Rectal smooth muscle tissue (tissue), 1 donor: ENCODE measurements around the gene CAMK2N1.

ENCODE experiments used
- H3K27ac ChIP-seq: one replicate; pipeline ENCODE4 v1.7.0; 2013; ENCODE audit warnings: low read depth, low read length, inconsistent platforms
- H3K27me3 ChIP-seq: one replicate; pipeline ENCODE4 v1.7.0; 2013; ENCODE audit warnings: low read length; ENCODE audit not compliant: control insufficient read depth, insufficient read depth
- H3K36me3 ChIP-seq: one replicate; pipeline ENCODE4 v1.7.0; 2013; ENCODE audit warnings: low read length; ENCODE audit not compliant: control insufficient read depth, insufficient read depth
- H3K4me1 ChIP-seq: one replicate; pipeline ENCODE4 v1.7.0; 2013; ENCODE audit warnings: low read length; ENCODE audit not compliant: control insufficient read depth, insufficient read depth
- H3K4me3 ChIP-seq: one replicate; pipeline ENCODE4 v1.7.0; 2013; ENCODE audit warnings: low read length
- H3K9ac ChIP-seq: one replicate; pipeline ENCODE4 v1.7.0; 2013; ENCODE audit warnings: low read length

CAMK2N1 gene

GRCh38 chr1:20493839-20494608 lies 8.0 kb upstream of the CAMK2N1 start:
- H3K4me1 ChIP-seq, result no peaks in the 10 kb centered on the region
- no peak overlapping the region for H3K27ac ChIP-seq
- no peak overlapping the region for H3K9ac ChIP-seq
- H3K4me3 ChIP-seq, result peak overlapping the region; percentile 38
- H3K36me3 ChIP-seq, result peaks cover 3% of the 10 kb centered on the region
- no peaks in the 10 kb centered on the region for H3K27me3 ChIP-seq

- H3K27me3 ChIP-seq, result no peaks in the 10 kb centered on the region
- H3K36me3 ChIP-seq, result no peaks in the 10 kb centered on the region
- no peak overlapping the region for H3K27ac ChIP-seq
- H3K4me3 ChIP-seq, result no peak overlapping the region
- H3K9ac ChIP-seq, result no peak overlapping the region
- no peaks in the 10 kb centered on the region for H3K4me1 ChIP-seq
These were observed 7.3 kb upstream of the CAMK2N1 start for GRCh38 chr1:20493309-20493708.

- Histone ChIP-seq H3K9ac (no peak overlapping the region), H3K4me3 (no peak overlapping the region), H3K4me1 (no peaks in the 10 kb centered on the region), H3K27ac (no peak overlapping the region), H3K27me3 (no peaks in the 10 kb centered on the region), H3K36me3 (no peaks in the 10 kb centered on the region)
These were observed 6.7 kb upstream of the CAMK2N1 start for GRCh38 chr1:20492751-20493150.

- Histone ChIP-seq H3K27me3 (no peaks in the 10 kb centered on the region), H3K36me3 (no peaks in the 10 kb centered on the region), H3K4me3 (no peak overlapping the region), H3K9ac (no peak overlapping the region), H3K27ac (no peak overlapping the region), H3K4me1 (no peaks in the 10 kb centered on the region)
These were observed 5.9 kb upstream of the CAMK2N1 start for GRCh38 chr1:20491866-20492265.

GRCh38 chr1:20491178-20491577 lies 5.2 kb upstream of the CAMK2N1 start:
- H3K4me3 ChIP-seq, result no peak overlapping the region
- H3K4me1 ChIP-seq, result no peaks in the 10 kb centered on the region

GRCh38 chr1:20487236-20487590 lies 1.2 kb upstream of the CAMK2N1 start:
- Histone ChIP-seq H3K9ac (no peak overlapping the region), H3K4me3 (peak overlapping the region; percentile 82), H3K4me1 (peaks cover 4% of the 10 kb centered on the region), H3K27ac (no peak overlapping the region), H3K27me3 (no peaks in the 10 kb centered on the region), H3K36me3 (no peaks in the 10 kb centered on the region)

More at GRCh38 chr1:20491178-20491577, 5.2 kb upstream of the CAMK2N1 start:
- Histone ChIP-seq H3K27ac (no peak overlapping the region), H3K9ac (no peak overlapping the region), H3K27me3 (no peaks in the 10 kb centered on the region), H3K36me3 (no peaks in the 10 kb centered on the region)

- Histone ChIP-seq H3K27me3 (no peaks in the 10 kb centered on the region), H3K9ac (peak overlapping the region; percentile 92), H3K27ac (peak overlapping the region; percentile 98), H3K4me3 (peak overlapping the region; percentile 82), H3K4me1 (peaks cover 4% of the 10 kb centered on the region), H3K36me3 (no peaks in the 10 kb centered on the region)
These were observed 636 bp upstream of the CAMK2N1 start for GRCh38 chr1:20486457-20487235.

GRCh38 chr1:20484519-20485462 lies 1.2 kb downstream of the CAMK2N1 start:
- H3K27me3 ChIP-seq, result no peaks in the 10 kb centered on the region
- peaks cover 4% of the 10 kb centered on the region for H3K4me1 ChIP-seq
- H3K27ac ChIP-seq, result peak overlapping the region; percentile 61

GRCh38 chr1:20483833-20484518 lies 2.0 kb downstream of the CAMK2N1 start:
- Histone ChIP-seq H3K27ac (peak overlapping the region; percentile 61), H3K4me1 (peaks cover 4% of the 10 kb centered on the region), H3K27me3 (no peaks in the 10 kb centered on the region)

More at GRCh38 chr1:20484519-20485462, 1.2 kb downstream of the CAMK2N1 start:
- H3K4me3 ChIP-seq, result peak overlapping the region; percentile 95
- no peaks in the 10 kb centered on the region for H3K36me3 ChIP-seq
- peak overlapping the region; percentile 77 for H3K9ac ChIP-seq

GRCh38 chr1:20483098-20483832 lies 2.7 kb downstream of the CAMK2N1 start:
- Histone ChIP-seq H3K4me1 (peaks cover 8% of the 10 kb centered on the region), H3K27me3 (no peaks in the 10 kb centered on the region)

More at GRCh38 chr1:20483833-20484518, 2.0 kb downstream of the CAMK2N1 start:
- Histone ChIP-seq H3K36me3 (no peaks in the 10 kb centered on the region), H3K4me3 (peak overlapping the region; percentile 95), H3K9ac (peak overlapping the region; percentile 64)

More at GRCh38 chr1:20483098-20483832, 2.7 kb downstream of the CAMK2N1 start:
- H3K9ac ChIP-seq, result peak overlapping the region; percentile 10
- no peak overlapping the region for H3K27ac ChIP-seq
- peak overlapping the region; percentile 95 for H3K4me3 ChIP-seq
- no peaks in the 10 kb centered on the region for H3K36me3 ChIP-seq
